ENCODE results near the gene ANKHD1. TPM values are rescaled to one million over a fixed set of nuclear protein-coding genes. Genes with fewer than 3 reads are reported as not detected.
"Not testable (repeated sequence)": the region's sequence is repeated elsewhere in the genome, so short reads cannot be mapped to it uniquely, and the experiment has no call there.

Gene ANKHD1
- total RNA-seq, 1 donor from 2014 or later: 104 TPM

GRCh38 chr5:140564196-140565023, 162.8 kb downstream of the ANKHD1 start, which contains the start of the genes APBB3 and SLC35A4:
Gene APBB3 (minus strand): TSS chr5:140564598. CDS start chr5:140564245, 353 bp downstream.
Gene SLC35A4 (plus strand): TSS chr5:140564828. CDS start chr5:140567170, 2,342 bp downstream.
- DNase-seq: peak; percentile 98

GRCh38 chr5:140565024-140565779, 163.6 kb downstream of the ANKHD1 start:
- no peak for DNase-seq

- no peak for DNase-seq
Observed at GRCh38 chr5:140565780-140566095, 164.1 kb downstream of the ANKHD1 start.

- no peak for DNase-seq
Observed at GRCh38 chr5:140566665-140567064, 165.0 kb downstream of the ANKHD1 start.

- no peak for DNase-seq
Observed at GRCh38 chr5:140567136-140567818, 165.6 kb downstream of the ANKHD1 start.

GRCh38 chr5:140567871-140568270, 166.2 kb downstream of the ANKHD1 start:
- no peak for DNase-seq

GRCh38 chr5:140568443-140569063, 166.9 kb downstream of the ANKHD1 start:
- DNase-seq: no peak

- no peak for DNase-seq
Observed at GRCh38 chr5:140569197-140569596, 167.6 kb downstream of the ANKHD1 start.

- no peak for DNase-seq
Observed at GRCh38 chr5:140570058-140570457, 168.4 kb downstream of the ANKHD1 start.

GRCh38 chr5:140570488-140570887, 168.9 kb downstream of the ANKHD1 start:
- no peak for DNase-seq

- DNase-seq: no peak
Observed at GRCh38 chr5:140571105-140571504, 169.5 kb downstream of the ANKHD1 start.

- DNase-seq: no peak
Observed at GRCh38 chr5:140573683-140574082, 172.1 kb downstream of the ANKHD1 start.

GRCh38 chr5:140574165-140574564, 172.5 kb downstream of the ANKHD1 start:
- DNase-seq: no peak

GRCh38 chr5:140575309-140575708, 173.7 kb downstream of the ANKHD1 start:
- DNase-seq: no peak

GRCh38 chr5:140576776-140577201, 175.2 kb downstream of the ANKHD1 start:
- DNase-seq: no peak

- not testable (repeated sequence) for DNase-seq
Observed at GRCh38 chr5:140579188-140579747, 177.6 kb downstream of the ANKHD1 start.

- no peak for DNase-seq
Observed at GRCh38 chr5:140587495-140587894, 185.9 kb downstream of the ANKHD1 start.

- DNase-seq: no peak
Observed at GRCh38 chr5:140588311-140589070, 186.9 kb downstream of the ANKHD1 start.
